OCI-LY7 (cell line): ENCODE measurements around the gene RASGRP4.

Experiments used
- CTCF ChIP-seq: fragments of 200-600 bp; sonication (generic); conservative IDR thresholded peaks from 2 replicates; pipeline ENCODE4 v1.5.1; 2014; ENCODE audit warnings: mild to moderate bottlenecking, antibody characterized with exemption, low read length, moderate library complexity, mixed read lengths
- EZH2phosphoT487 ChIP-seq: fragments of 200-600 bp; sonication (generic); IDR thresholded peaks from 2 replicates; pipeline ENCODE4 v1.6.1; 2018; ENCODE audit warnings: low read depth, borderline replicate concordance, mild to moderate bottlenecking, mixed run types, antibody characterized with exemption, low read length, moderate library complexity, mixed read lengths

GRCh38 chr19:38437917-38438316 is 11.9 kb upstream of the RASGRP4 start:
- no peak for TF ChIP-seq CTCF
- TF ChIP-seq EZH2phosphoT487 = no peak
